G401.6 (cell line): ENCODE results near the gene GTSE1.

Source experiments
- FAIRE-seq: peaks from 2 replicates; lab custom pipeline; 2012; peaks lifted over from hg19 to GRCh38; lab: Jason Lieb, UNC

The GTSE1 gene

GRCh38 chr22:46366801-46367706, 70.4 kb downstream of the GTSE1 start:
- no peak for FAIRE-seq

GRCh38 chr22:46367707-46368191, 71.1 kb downstream of the GTSE1 start:
- FAIRE-seq: no peak

- no peak for FAIRE-seq
Measured at GRCh38 chr22:46368422-46368821, 71.8 kb downstream of the GTSE1 start.

GRCh38 chr22:46368871-46369715, 72.4 kb downstream of the GTSE1 start:
- no peak for FAIRE-seq

GRCh38 chr22:46369716-46370583, 73.3 kb downstream of the GTSE1 start:
- no peak for FAIRE-seq

- FAIRE-seq: no peak
Measured at GRCh38 chr22:46370584-46371291, 74.1 kb downstream of the GTSE1 start.

GRCh38 chr22:46371623-46372226, 75.1 kb downstream of the GTSE1 start:
- FAIRE-seq: no peak

- FAIRE-seq: no peak
Measured at GRCh38 chr22:46372686-46373085, 76.0 kb downstream of the GTSE1 start.

GRCh38 chr22:46373159-46373558, 76.5 kb downstream of the GTSE1 start:
- no peak for FAIRE-seq

GRCh38 chr22:46373921-46374662, 77.4 kb downstream of the GTSE1 start:
- no peak for FAIRE-seq

GRCh38 chr22:46374663-46375474, 78.2 kb downstream of the GTSE1 start:
- FAIRE-seq: no peak

- FAIRE-seq: no peak
Measured at GRCh38 chr22:46376111-46376510, 79.4 kb downstream of the GTSE1 start.

GRCh38 chr22:46376908-46377524, 80.3 kb downstream of the GTSE1 start:
- no peak for FAIRE-seq

- no peak for FAIRE-seq
Measured at GRCh38 chr22:46377525-46378425, 81.1 kb downstream of the GTSE1 start.

GRCh38 chr22:46378426-46379065, 81.9 kb downstream of the GTSE1 start:
- FAIRE-seq: no peak

- no peak for FAIRE-seq
Measured at GRCh38 chr22:46379066-46379930, 82.6 kb downstream of the GTSE1 start.
